Glutamatergic neuron (in vitro differentiated cells): ENCODE data around the gene BICDL2. TPM values are rescaled to one million over a fixed set of nuclear protein-coding genes. Genes with fewer than 3 reads are reported as not detected.

Source experiments
- DNase-seq: peaks from one replicate; pipeline ENCODE4 v3.0.0; 2022
- H3K27ac Mint-ChIP-seq: one replicate; pipeline ENCODE4 v1.8.0; 2020; ENCODE audit warnings: mild to moderate bottlenecking, mixed read lengths, inconsistent platforms; ENCODE audit not compliant: unreplicated experiment
- H3K27me3 Mint-ChIP-seq: one replicate; pipeline ENCODE4 v1.8.0; 2020; ENCODE audit warnings: mild to moderate bottlenecking, moderate library complexity, mixed read lengths, inconsistent platforms; ENCODE audit not compliant: unreplicated experiment
- H3K36me3 Mint-ChIP-seq: one replicate; pipeline ENCODE4 v1.8.0; 2020; ENCODE audit warnings: mild to moderate bottlenecking, mixed read lengths, inconsistent platforms; ENCODE audit not compliant: unreplicated experiment
- H3K4me1 Mint-ChIP-seq: one replicate; pipeline ENCODE4 v1.8.0; 2020; ENCODE audit warnings: mild to moderate bottlenecking, low read depth, mixed read lengths, inconsistent platforms; ENCODE audit not compliant: unreplicated experiment
- H3K4me3 Mint-ChIP-seq: one replicate; pipeline ENCODE4 v1.8.0; 2020; ENCODE audit warnings: mild to moderate bottlenecking, mixed read lengths, inconsistent platforms; ENCODE audit not compliant: unreplicated experiment
- H3K9me3 Mint-ChIP-seq: one replicate; pipeline ENCODE4 v1.8.0; 2020; ENCODE audit warnings: mild to moderate bottlenecking, moderate library complexity, mixed read lengths, inconsistent platforms; ENCODE audit not compliant: unreplicated experiment
- CTCF ChIP-seq: fragments of 200-600 bp; sonication (generic); IDR thresholded peaks from one replicate; pipeline ENCODE4 v1.5.0; 2021; ENCODE audit not compliant: partially characterized antibody, unreplicated experiment
- total RNA-seq: library from RNA; stranded (reverse); fragmentation: NEBNext Ultra II Directional; extraction: Animal tissue kit (Norgen Biotek cat#: 25700); gene quantifications from one replicate; pipeline ENCODE4 v1.2.1, GENCODE V29; 2021; ENCODE audit not compliant: unreplicated experiment

Gene BICDL2
- total RNA-seq, 1 donor from 2014 or later = not detected

- Mint-ChIP-seq H3K27me3 (peaks cover 8% of the 10 kb centered on the region), H3K36me3 (no peaks in the 10 kb centered on the region), H3K9me3 (no peaks in the 10 kb centered on the region), H3K4me1 (no peaks in the 10 kb centered on the region), H3K4me3 (no peak overlapping the region), H3K27ac (no peak overlapping the region)
- DNase-seq = no peak
- TF ChIP-seq CTCF = no peak
Measured at GRCh38 chr16:3001316-3001715, 35.4 kb downstream of the BICDL2 start.

DNA sequence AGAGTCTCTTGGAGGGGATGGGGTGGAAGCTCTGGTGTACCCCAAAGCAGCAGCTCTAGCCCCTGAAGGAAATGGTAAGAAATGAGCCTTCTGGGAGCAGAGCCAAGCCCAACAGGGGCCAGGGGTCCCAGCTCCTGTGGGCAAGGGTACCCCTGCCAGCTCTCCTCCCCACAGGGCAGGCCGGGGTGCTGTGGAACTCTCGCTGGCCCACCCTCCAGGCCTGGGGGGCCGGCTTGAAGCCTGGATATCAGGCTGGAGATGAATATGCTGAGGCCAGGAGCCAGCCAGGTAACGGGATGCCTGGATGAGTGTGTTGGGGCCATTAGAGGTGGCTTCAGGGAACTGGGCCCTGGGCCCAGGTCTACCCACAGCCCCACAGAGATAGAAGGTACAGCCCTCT, 36.2 kb downstream of the BICDL2 start:
- Mint-ChIP-seq H3K27ac (no peak overlapping the region), H3K9me3 (no peaks in the 10 kb centered on the region), H3K4me3 (no peak overlapping the region), H3K27me3 (peaks cover 9% of the 10 kb centered on the region), H3K36me3 (no peaks in the 10 kb centered on the region), H3K4me1 (no peaks in the 10 kb centered on the region)
- no peak for TF ChIP-seq CTCF
- DNase-seq = no peak

DNA sequence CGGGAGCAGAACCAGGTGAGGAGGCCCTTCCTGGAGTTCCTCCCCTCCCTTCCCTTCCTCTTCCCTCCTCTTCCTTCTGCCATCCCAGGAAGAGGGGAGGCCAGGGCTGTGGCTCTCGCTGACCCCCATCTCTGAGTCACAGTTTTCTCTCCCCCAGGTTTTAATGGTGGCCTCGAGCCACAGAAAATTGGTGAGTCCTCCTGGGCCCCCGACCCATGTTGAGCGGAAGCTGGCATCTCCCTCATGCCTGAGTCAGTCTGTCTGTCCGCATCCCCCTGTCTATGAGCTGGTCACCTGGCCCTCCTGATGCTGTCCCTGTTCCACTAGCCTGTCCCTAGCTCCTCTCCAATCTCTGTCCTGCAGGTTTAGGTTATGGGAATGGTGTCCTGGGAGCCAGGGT, 36.8 kb downstream of the BICDL2 start:
- H3K4me1 Mint-ChIP-seq = no peaks in the 10 kb centered on the region
- H3K27me3 Mint-ChIP-seq = peaks cover 9% of the 10 kb centered on the region
- DNase-seq = no peak
- no peak for TF ChIP-seq CTCF
- H3K36me3 Mint-ChIP-seq = no peaks in the 10 kb centered on the region
- no peak overlapping the region for H3K4me3 Mint-ChIP-seq
- no peaks in the 10 kb centered on the region for H3K9me3 Mint-ChIP-seq
- no peak overlapping the region for H3K27ac Mint-ChIP-seq

DNA sequence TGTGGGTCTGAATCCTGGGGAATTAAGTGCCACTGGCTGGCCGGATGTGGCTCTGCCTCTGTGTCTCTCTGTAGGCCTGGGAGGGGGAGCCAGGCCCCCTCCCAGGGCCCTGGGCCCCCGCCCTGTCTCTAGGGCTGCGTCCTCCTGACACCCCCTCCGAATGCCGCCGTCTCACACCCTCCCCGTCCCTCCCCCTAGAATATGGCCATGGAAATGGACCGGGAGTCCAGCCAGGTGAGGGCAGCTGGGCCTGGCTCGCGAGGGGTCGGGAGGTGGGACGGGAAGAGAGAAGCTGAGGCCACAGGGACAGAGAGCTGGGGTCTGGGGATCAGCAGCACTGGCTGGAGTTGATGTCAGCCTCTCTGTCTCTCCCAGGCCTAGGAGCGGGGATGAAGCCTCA, 40.4 kb downstream of the BICDL2 start:
- H3K27me3 Mint-ChIP-seq = peaks cover 7% of the 10 kb centered on the region
- no peak overlapping the region for H3K27ac Mint-ChIP-seq
- DNase-seq = no peak
- H3K4me1 Mint-ChIP-seq = no peaks in the 10 kb centered on the region
- no peaks in the 10 kb centered on the region for H3K9me3 Mint-ChIP-seq
- TF ChIP-seq CTCF = no peak
- H3K36me3 Mint-ChIP-seq = no peaks in the 10 kb centered on the region
- H3K4me3 Mint-ChIP-seq = no peak overlapping the region

GRCh38 chr16:2992383-2993081, 44.2 kb downstream of the BICDL2 start:
- DNase-seq = no peak
- no peak overlapping the region for H3K4me3 Mint-ChIP-seq
- H3K9me3 Mint-ChIP-seq = no peaks in the 10 kb centered on the region
- no peaks in the 10 kb centered on the region for H3K4me1 Mint-ChIP-seq
- H3K36me3 Mint-ChIP-seq = no peaks in the 10 kb centered on the region
- no peak overlapping the region for H3K27ac Mint-ChIP-seq
- peaks cover 1% of the 10 kb centered on the region for H3K27me3 Mint-ChIP-seq
- TF ChIP-seq CTCF = no peak
